Nephron (organoid): Measurements from ENCODE around the gene ARL13B.
A peak's percentile ranks its signal among the peaks of the same experiment; 100 is the strongest.
"Not testable (repeated sequence)": the region's sequence is repeated elsewhere in the genome, so short reads cannot be mapped to it uniquely, and the experiment has no call there.

Experiments used
- H3K27ac Mint-ChIP-seq, 3 experiments: 2 replicates each; pipeline ENCODE4 v1.8.0; 2020; ENCODE audit warnings: mixed read lengths in 3 of 3, mild to moderate bottlenecking in 2 of 3, moderate library complexity in 1 of 3
- H3K27me3 Mint-ChIP-seq: 2 replicates; pipeline ENCODE4 v1.8.0; 2021; ENCODE audit warnings: low read depth, mild to moderate bottlenecking, moderate library complexity, mixed read lengths
- H3K36me3 Mint-ChIP-seq: 2 replicates; pipeline ENCODE4 v1.8.0; 2020; ENCODE audit warnings: low read depth, mixed read lengths
- H3K4me1 Mint-ChIP-seq: 2 replicates; pipeline ENCODE4 v1.8.0; 2020; ENCODE audit warnings: mixed read lengths
- H3K4me3 Mint-ChIP-seq, 3 experiments: 2 replicates each; pipeline ENCODE4 v1.8.0; 2020; ENCODE audit warnings: mild to moderate bottlenecking in 3 of 3, mixed read lengths in 3 of 3, moderate library complexity in 2 of 3
- H3K9me3 Mint-ChIP-seq: 2 replicates; pipeline ENCODE4 v1.8.0; 2020; ENCODE audit warnings: mixed read lengths
- TF ChIP-seq, protein P1 (sequence below), 3 experiments: fragments of 200-600 bp; sonication (generic); IDR thresholded peaks; one replicate each; pipeline ENCODE4 v1.5.0; 2021; ENCODE audit warnings: antibody characterized with exemption in 3 of 3; ENCODE audit not compliant: unreplicated experiment in 3 of 3

Gene ARL13B

DNA sequence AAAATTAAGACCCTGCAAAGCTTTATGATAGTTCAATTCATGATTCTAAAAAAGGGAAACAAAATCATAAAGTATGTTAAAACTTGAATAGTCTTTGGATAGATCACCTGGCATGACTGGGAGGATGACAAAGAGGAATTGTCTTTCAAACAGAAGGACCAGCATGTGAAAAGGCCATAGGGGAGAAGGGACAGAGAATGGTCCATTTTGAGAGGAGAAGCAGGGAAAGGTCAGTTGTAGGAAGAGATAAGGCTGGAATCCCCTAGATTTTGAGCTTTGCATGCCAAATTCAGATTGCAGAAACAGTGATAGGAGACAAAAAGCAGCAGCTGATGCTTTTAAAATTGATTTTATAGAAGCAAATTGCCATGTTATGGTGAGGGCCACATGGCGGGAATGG is 18.9 kb upstream of the ARL13B start:
- H3K27ac Mint-ChIP-seq = no peak overlapping the region
- TF ChIP-seq, protein P1, sequence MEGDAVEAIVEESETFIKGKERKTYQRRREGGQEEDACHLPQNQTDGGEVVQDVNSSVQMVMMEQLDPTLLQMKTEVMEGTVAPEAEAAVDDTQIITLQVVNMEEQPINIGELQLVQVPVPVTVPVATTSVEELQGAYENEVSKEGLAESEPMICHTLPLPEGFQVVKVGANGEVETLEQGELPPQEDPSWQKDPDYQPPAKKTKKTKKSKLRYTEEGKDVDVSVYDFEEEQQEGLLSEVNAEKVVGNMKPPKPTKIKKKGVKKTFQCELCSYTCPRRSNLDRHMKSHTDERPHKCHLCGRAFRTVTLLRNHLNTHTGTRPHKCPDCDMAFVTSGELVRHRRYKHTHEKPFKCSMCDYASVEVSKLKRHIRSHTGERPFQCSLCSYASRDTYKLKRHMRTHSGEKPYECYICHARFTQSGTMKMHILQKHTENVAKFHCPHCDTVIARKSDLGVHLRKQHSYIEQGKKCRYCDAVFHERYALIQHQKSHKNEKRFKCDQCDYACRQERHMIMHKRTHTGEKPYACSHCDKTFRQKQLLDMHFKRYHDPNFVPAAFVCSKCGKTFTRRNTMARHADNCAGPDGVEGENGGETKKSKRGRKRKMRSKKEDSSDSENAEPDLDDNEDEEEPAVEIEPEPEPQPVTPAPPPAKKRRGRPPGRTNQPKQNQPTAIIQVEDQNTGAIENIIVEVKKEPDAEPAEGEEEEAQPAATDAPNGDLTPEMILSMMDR (IDR thresholded peaks at IDR 0.05; ENCODE audit: unreplicated experiment in 3 of 3) = no peak
- H3K36me3 Mint-ChIP-seq = peaks cover 6% of the 10 kb centered on the region

DNA sequence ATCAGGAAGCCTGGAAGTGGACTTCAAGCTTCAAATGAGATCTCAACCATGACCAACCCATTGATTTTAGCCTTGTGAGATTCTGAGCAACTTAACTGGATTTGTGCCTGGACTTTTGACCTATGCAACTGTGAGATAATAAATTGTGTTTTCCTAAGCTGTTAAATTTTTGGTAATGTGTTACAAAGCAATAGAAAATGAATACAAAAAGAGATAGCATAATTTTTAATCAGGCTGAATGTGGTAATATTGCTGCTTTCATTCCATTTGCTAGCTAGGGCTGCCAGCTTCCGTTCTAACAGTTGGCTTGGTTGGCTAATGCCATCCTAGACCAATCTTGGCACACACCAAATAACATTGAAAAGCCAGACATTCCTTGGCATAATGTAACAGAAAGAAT is 18.5 kb upstream of the ARL13B start:
- Mint-ChIP-seq H3K4me3 (no peak overlapping the region), H3K27ac (no peak overlapping the region), H3K36me3 (peaks cover 7% of the 10 kb centered on the region), H3K27me3 (no peaks in the 10 kb centered on the region), H3K4me1 (no peaks in the 10 kb centered on the region), H3K9me3 (peaks cover 10% of the 10 kb centered on the region)
- TF ChIP-seq, protein P1 (IDR thresholded peaks at IDR 0.05; ENCODE audit: unreplicated experiment in 3 of 3) = no peak

More for the DNA sequence above, 18.9 kb upstream of the ARL13B start:
- H3K27me3 Mint-ChIP-seq = no peaks in the 10 kb centered on the region
- peaks cover 9% of the 10 kb centered on the region for H3K9me3 Mint-ChIP-seq
- no peaks in the 10 kb centered on the region for H3K4me1 Mint-ChIP-seq
- H3K4me3 Mint-ChIP-seq = no peak overlapping the region

DNA sequence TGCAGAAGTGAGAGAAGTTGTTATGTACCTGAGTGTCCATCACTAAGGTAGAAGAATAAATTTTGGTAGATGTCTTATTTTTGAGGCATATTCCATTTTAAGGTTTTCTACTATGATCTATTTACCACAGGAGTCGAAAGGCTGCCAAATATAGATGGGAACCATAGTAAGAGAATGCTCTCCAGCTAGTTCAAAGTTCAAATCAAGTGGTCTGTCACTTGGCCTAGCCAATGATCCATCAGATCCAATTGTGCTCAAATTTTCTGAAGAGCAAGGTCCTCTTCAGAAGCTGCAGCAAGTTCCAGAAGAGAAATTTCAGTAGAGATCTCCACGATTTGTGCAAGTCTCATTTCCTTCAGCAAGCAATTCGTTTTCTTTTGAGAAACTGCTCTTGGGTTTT is 17.2 kb upstream of the ARL13B start:
- Mint-ChIP-seq H3K27me3 (no peaks in the 10 kb centered on the region), H3K4me1 (no peaks in the 10 kb centered on the region), H3K9me3 (peaks cover 7% of the 10 kb centered on the region), H3K4me3 (no peak overlapping the region), H3K36me3 (peaks cover 5% of the 10 kb centered on the region), H3K27ac (no peak overlapping the region)
- TF ChIP-seq, protein P1 (IDR thresholded peaks at IDR 0.05; ENCODE audit: unreplicated experiment in 3 of 3) = no peak

DNA sequence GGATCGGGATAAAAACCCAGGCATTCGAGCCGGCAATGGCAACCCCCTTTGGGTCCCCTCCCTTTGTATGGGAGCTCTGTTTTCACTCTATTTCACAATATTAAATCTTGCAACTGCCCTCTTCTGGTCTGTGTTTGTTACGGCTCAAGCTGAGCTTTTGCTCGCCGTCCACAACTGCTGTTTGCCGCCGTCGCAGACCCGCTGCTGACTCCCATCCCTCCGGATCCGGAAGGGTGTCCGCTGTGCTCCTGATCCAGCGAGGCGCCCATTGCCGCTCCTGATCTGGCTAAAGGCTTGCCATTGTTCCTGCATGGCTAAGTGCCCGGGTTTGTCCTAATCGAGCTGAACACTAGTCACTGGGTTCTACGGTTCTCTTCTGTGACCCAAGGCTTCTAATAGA is 14.8 kb upstream of the ARL13B start:
- H3K27me3 Mint-ChIP-seq, H3K27ac Mint-ChIP-seq, H3K4me3 Mint-ChIP-seq, H3K36me3 Mint-ChIP-seq, H3K4me1 Mint-ChIP-seq, H3K9me3 Mint-ChIP-seq: not testable (repeated sequence)

DNA sequence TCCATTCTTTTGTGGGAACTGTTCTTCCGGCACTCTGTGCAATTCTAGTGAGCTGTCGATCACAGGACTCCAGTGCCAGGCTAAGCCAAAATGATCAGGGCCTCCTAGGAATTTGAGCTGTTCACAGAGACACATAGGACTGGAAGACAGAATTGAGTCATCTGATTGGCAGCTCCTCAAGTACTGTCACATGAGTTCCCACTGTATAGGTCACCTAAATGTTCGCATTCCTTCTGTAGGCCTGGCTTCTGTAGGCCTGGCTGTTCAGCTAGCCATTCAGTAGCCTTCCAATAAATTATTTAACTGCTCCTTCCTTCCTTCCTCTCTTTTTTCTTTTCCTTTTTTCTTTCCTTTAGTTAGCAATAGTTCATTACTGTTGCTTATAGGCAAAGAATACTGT is 10.5 kb upstream of the ARL13B start:
- no peak overlapping the region for H3K27ac Mint-ChIP-seq
- peaks cover 4% of the 10 kb centered on the region for H3K27me3 Mint-ChIP-seq
- H3K4me1 Mint-ChIP-seq = peaks cover 13% of the 10 kb centered on the region
- peaks cover 5% of the 10 kb centered on the region for H3K36me3 Mint-ChIP-seq
- peaks cover 7% of the 10 kb centered on the region for H3K9me3 Mint-ChIP-seq
- no peak overlapping the region for H3K4me3 Mint-ChIP-seq
- TF ChIP-seq, protein P1 (IDR thresholded peaks at IDR 0.05; ENCODE audit: unreplicated experiment in 3 of 3) = no peak

DNA sequence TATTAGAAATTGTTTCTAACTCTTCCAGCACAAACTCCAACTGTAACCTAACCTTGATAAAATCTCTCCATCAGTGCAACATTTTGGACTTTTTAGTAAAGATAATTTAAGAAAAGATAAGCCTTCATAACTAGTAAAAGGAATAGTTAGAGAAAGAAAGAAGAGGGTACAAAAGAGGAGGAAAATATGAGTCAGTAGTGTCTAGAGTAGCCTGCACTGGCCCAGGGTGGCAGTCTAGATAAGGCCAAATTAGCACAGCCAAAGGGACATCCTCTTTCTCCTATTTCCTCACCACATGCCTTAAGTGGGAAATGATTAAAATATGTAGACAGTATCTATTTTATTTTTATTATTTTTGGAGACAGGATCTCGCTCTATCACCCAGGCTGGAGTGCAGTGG is 10.0 kb upstream of the ARL13B start:
- peaks cover 4% of the 10 kb centered on the region for H3K27me3 Mint-ChIP-seq
- H3K36me3 Mint-ChIP-seq = peaks cover 5% of the 10 kb centered on the region
- no peak overlapping the region for H3K27ac Mint-ChIP-seq
- H3K9me3 Mint-ChIP-seq = peaks cover 7% of the 10 kb centered on the region
- peaks cover 13% of the 10 kb centered on the region for H3K4me1 Mint-ChIP-seq
- TF ChIP-seq, protein P1 (IDR thresholded peaks at IDR 0.05; ENCODE audit: unreplicated experiment in 3 of 3) = no peak
- peak overlapping the region in 1 of 3 experiments; percentile 4 for H3K4me3 Mint-ChIP-seq
